OCI-M1 (cell line): Measurements from ENCODE around the gene GANC.

Experiments
- DNase-seq: peaks from one replicate; lab custom pipeline; 2025; lab: John Stamatoyannopoulos, UW

The GANC gene

DNA sequence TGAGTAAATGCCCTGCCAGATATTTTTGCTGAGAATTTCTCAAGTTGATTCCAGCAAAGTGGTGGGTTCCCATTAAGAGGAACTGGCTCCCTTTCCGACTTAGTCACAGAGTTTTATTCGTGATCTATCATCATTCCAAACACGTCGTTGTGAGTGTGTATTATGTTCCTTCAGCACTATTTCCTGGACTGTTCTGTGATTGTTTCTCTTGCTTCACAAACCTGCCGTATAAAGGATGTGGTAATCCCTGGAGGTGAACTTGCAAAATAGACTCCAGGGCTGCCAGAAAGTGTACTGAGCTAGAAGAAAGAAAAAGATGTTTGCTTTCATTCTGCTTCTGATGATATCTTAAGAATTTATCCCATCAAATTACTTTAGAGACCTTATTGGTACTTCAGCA is 71.8 kb downstream of the GANC start:
- DNase-seq: no peak

DNA sequence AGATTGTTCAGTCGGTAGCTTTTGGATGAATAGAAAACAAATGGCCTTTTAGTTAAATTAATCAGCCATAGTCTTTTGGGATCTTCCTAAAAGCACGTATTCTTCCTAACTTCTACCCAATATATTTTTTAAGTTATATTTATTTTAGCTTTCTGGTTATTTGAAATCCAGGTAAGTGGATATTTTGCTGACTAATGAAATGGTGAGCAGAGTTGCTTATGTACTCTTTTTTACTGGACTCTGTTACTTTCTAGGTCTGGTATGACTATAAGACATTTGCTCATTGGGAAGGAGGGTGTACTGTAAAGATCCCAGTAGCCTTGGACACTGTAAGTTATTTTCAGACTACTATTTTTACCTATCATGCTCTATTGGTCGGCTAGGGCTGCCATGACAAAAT is 72.5 kb downstream of the GANC start:
- no peak for DNase-seq

DNA sequence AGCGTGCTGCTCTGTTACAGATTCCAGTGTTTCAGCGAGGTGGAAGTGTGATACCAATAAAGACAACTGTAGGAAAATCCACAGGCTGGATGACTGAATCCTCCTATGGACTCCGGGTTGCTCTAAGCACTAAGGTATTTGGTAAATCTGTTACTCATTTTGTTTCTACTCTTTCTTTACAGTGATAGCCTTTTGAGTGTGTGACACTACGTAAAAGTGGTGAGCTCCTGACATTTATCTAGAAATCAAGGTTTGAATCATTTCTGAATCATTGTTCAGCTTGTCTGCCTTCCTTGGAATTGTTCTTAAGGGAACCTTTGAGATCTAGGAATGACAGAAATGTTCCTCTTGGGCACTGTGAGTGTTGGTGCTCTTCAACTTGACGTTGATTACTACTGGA is 75.1 kb downstream of the GANC start:
- DNase-seq: no peak

DNA sequence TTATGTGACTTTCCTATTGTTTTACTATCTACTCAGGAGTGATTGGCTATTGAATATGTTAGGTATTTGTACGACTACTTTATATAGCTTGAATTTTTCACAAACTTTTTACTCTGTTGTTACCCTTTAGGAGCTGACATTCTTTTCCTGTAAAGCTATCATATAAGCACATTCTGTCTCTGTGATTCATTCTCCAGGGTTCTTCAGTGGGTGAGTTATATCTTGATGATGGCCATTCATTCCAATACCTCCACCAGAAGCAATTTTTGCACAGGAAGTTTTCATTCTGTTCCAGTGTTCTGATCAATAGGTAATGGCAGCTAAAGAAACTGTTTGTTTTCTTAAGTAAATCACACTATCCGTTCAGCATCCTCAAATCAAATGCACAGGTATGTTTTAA is 76.2 kb downstream of the GANC start:
- no peak for DNase-seq

DNA sequence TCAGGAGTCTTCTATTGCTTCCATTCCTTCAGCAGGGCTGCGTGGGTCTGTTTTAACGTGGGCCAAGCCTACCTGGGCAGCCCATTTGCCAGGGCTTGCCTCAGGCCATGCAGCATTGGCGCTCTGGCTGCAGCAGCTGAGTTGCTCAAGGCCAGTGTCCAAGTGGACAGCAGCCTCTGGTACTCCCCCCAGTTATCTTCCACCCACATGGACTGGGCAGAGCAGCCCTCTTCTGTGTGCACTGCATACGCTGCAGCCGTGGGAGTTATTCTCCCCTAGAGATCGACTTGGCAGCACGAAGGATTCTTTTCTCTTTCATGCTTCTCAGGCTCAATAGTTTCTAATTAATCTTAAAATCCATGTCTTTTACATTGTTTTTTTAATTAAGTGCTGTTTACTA is 79.4 kb downstream of the GANC start:
- no peak for DNase-seq

DNA sequence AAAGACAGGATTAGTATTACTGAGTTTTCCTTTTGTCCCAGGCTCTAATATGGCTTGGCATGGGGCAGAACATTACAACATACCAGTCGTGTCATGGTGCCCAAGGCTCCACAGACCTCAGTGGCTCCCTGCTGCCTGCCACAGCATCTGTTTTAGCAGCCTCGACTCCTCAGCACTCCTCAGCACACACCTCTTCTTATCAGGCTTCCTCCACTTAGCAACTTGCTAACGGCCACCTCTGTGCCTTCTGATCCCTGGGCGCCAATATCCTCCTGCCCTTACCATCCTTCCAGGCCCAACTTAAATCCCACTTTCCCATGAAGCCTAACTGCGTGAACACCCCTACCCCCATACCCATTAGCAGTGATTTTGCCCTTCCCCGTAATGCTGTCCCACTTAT is 80.1 kb downstream of the GANC start:
- no peak for DNase-seq

DNA sequence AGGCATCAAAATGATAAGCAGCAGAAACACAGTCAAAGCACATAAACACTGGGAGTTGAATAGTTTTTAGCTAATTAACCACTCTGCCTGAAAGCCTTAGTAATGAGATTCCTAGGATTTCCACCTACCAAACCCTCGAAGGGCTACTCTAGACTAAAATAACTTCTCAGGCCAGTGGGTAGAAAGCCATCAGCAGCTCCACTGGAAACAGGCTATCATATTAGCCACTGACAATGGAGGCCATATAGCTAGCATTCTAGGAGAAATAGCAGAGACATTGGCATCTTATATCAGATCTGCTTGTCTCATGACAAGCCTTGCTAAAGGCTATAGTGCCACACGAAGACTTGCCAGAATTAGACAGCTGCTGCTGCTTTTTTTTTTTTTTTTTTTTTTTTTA is 81.8 kb downstream of the GANC start:
- no peak for DNase-seq

DNA sequence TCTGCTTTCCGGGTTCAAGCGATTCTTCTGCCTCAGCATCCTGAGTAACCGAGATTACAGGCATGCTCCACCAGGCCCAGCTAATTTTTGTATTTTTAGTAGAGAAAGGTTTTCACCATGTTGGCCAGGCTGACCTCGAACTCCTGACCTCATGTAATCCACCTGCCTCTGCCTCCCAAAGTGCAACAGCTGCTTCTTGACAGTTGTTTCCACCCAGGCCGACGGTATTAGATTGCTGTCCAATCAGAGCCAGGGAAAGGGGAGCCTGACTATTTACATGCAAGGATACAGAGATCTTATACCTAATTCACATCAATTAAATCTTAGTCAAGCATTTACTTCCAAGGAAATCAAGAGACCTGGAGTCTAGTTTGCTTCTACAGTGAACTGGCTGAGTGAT is 82.3 kb downstream of the GANC start:
- DNase-seq: no peak

DNA sequence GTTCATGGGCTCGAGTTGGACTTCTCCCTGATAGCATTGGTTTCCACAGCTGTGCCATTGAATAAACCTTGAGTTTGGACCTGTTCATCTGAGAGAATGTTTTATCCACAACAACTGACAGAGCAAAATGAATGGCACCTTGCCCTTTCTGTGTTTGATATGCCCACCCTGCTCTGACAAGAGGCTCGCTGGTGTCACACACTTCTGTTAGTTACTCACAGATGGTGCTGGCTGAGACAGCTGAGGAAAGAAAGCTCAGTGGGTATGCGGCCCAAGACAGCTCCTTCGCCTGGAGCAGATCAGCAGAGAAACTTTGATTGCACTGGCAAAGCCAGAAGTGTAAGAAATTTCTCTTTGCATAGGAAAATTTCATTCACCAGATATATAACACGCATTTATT is 83.8 kb downstream of the GANC start:
- DNase-seq: no peak

DNA sequence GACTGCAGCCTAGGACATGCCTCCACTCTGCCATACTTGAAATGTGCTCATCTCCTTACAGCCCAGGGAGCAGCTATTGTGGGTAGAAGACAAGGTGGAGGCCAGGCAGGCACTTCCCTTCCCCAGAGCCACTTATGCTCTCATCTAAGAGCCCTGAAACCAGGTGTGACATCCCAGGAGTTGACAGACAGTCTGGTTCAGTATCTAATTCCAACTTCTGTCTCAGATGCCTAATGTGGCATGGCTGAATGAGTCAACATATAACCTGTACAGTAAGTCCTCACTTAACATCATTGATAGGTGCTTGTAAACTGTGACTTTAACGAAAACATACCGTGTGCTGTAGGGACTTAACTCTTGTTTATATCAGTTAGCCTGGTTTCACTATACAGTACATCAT is 85.1 kb downstream of the GANC start:
- no peak for DNase-seq

DNA sequence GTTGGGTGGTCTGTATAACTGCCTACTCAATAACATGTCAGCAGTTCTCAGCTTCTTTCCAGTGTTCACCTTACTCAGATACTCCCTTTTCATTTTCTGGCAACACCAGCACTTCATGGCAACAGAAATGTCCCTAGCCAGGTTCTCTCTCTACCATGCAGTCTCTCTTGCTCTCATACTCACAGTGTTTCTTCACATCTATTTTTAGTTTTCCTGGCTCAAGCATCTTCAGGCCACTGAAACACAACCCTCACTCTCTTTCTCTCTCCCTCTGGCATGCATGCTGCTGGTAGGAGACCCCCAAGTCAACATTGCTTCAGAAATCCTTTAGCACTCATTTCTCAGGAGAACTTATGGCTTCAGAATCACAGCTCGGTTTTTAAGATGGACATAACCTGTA is 86.2 kb downstream of the GANC start, which contains the start of gene CAPN3:
CAPN3 (plus strand) TSS at position 253 of the 400 bp plus-strand sequence. CDS start 305 bp downstream, outside the sequence.
- no peak for DNase-seq

DNA sequence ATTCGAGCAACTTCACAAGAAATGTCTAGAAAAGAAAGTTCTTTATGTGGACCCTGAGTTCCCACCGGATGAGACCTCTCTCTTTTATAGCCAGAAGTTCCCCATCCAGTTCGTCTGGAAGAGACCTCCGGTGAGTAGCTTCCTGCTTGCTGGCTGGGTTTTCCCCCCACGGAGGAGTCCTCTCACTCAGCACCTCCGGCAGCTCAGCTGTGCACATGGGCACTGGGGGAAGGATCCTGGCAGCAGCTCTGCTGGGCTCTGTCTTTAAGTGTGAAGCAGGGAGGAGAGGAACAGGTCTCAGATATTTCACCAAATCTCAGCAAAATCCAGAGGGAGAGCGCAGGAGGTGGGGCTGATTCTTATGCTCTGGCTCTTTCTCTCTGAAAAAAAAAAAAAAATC is 87.0 kb downstream of the GANC start:
- DNase-seq: no peak

DNA sequence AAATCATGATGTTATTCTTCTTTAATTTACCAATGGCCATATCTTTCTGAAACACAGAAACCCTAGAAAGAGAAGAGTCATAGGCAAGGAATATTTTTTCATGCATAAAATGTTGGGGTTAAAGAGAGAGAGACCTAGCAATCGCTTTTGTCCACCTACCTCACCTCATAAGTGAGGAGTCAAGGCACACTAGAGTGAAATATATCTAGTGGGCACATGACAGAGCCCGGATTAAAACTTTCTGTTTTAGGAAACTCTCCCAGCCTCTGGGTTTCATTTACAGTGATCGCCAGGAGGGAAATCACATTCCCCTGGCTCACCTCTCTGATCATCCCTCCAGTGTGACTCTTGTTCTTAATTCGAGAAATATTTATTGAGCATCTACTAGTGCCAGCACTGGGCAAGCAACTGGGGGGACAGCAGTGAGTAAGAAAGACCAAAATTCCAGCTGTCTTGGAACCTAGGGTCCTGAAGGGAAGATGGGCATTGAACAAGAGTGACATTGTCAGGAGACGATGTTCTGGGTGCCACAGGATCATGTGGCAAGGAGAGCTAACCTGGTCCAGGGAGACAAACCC is 87.6 kb downstream of the GANC start:
- no peak for DNase-seq

DNA sequence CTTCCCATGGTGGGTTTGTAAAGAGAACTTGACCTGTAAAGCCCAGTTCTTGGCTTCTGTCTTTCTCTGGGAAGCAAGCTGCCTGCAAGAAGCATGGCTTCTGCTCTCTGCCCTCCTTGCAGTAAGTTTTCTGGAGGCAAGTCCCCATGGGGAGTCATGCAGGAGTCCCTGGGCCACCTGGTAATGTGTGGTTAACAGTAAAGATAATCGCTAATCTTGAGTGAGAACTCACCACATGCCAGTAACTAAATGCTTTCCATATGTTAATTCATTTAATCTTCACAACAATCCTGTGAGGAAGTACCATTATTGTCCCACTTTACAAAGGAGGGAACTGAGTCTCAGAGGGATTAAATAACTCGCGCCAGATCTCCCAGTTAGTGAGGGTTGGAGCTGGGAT is 90.5 kb downstream of the GANC start:
- no peak for DNase-seq

DNA sequence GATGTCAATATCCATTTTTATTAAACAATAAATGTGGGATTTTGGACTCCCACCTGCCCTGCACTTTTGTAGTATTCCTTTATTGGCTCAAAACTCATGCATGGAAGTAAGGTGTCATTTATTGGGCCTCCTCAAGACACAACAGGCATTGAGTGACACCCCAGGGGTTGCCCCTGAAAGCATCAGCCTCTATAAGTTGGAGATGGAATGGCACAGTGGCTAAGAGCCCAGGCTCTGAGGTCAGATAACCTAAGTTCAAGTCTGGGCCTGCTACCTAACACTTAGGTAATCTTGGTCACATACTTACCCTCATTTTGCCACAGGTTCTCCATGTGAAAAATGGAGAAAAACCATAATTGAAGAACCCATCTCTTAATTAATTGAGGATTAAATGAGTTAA is 90.9 kb downstream of the GANC start:
- no peak for DNase-seq

DNA sequence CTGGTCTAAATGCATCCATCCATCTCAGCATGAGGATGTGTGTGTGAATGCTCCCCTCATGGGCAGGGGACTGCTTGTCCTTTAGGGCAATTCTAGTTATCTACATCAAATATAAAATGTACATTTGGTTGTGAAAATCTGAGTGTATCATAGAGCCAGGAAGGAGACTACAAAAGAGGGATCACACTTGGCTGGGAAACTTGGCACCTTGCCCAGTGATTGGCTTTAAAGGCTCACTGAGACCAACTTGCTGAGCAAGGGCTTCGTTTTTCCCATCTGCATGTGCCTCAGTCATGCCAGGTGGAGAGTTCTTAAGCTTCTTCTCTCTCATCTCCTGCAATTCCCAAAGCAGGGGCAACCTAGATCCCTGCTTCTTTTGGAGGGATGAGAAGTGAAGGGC is 91.5 kb downstream of the GANC start:
- DNase-seq: no peak

DNA sequence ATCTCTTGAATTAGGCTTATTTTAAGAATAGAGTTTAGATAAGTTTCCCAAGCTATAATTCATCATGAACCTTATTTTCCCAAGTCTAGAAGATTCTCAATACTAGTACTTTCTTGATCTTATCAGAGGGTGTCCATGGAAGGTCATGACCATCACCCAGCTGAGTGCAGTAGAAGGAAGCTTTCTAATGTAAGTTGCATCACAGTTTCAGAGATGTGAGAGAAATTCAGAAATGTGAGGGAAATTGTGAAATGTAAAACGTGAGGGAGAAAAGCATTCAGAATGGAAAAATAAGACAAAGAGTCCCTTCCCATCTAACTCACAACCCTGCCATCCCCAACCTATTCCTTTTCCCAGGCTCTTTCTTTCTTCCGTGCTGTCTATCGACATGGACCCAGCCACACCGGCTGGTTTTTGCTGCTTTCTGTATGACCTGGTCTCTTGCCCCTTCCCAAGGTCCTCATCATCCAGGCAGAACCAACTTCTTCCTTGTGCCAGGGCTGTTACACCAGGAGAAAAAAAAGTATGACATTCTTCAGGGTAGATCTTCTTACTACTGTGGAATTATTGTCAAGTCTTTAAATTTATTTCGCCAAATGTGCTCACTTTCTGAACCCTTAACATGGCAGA is 93.0 kb downstream of the GANC start:
- no peak for DNase-seq

DNA sequence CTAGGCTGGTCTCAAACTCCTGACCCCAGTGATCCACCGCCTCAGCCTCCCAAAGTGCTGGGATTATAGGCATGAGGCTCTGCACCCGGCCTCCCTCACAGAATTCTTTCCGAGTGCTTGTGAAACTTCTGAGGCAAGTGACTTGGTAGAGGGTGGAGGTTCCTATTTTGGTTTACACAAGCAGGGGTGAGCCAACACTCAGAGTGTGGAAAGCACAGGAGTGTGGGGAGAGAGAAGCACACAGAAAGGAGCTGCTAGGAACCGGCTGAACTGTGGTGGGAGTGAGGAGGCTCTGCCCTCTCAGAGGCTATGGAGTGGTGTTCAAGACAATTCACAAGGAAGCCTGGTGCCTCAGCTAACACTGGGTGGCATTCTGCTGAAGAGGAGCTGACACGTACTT is 94.0 kb downstream of the GANC start:
- DNase-seq: no peak

DNA sequence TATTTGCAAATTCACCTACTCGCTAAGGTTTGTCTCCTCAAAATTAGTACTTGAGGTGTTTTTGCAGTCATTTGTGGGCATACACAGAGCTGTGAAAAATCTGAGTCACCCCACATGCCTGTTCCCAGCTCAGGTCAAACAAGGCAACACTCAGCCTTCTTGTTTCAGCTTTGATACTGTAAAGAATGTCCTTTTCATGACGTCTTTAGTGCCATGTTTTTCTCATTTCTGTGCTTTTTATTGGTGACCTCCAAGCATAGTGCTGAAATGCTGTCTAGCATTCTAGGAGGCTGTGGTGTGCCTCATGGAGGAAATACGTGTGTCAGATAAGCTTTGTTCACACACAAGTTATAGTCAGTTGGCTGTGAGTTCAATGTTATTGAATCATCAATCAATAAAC is 95.1 kb downstream of the GANC start:
- no peak for DNase-seq

DNA sequence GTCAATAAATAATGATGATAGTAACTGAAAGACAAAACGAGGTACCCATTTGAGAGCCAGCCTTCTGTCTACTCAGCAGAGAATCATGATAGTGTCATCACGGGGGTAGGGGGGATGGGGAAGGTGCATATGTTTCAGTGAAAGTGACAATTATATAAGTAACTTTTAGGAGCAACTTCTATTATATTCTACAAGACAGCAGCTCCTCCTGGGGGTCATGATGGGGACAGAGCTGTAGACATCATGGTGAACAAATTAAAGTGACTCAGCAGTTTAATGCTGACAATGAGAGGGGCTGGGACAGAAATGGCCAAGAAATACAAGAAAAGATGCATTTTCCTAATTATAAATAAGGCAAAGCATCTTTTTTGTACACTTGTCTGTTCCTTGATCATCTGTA is 98.1 kb downstream of the GANC start:
- DNase-seq: peak; percentile 37

DNA sequence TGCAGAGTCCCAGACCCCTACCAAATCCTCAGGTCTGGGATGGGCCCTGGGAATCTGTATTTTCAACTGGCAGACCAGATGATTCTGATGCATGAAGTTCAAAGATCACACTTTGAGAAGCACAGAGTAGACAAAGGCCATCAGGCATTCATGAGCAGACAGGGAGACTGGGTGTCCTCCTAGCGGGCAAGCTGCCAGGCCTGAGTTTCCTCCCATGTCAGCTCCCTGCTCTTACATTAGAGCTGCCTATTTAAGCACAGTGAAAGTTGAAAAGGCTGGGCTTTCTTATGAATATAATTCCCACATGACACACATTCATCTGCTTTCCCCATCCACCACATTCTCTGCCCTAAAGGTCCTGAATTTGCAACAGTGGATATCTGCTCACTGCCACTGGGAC is 100.3 kb downstream of the GANC start:
- DNase-seq: no peak

DNA sequence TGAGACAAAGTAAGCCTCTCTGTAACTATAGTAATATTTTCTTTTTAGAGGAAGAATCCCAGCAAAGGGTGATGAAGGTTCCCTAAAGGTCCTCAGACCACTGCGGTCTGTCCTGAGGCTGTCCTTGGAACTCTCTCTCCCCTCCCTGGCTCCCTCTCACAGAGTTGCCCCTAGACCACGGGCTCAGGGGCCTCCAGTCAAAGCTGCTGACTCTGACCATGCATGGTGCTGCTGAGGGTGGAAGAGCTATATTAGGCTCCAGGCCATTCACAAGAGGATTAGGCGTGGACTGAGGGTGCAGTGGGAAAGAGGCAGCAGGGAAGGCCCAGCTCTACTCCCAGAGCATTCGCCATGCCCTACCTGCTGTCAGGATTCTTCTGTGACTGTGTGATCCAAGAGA is 100.9 kb downstream of the GANC start:
- DNase-seq: no peak

DNA sequence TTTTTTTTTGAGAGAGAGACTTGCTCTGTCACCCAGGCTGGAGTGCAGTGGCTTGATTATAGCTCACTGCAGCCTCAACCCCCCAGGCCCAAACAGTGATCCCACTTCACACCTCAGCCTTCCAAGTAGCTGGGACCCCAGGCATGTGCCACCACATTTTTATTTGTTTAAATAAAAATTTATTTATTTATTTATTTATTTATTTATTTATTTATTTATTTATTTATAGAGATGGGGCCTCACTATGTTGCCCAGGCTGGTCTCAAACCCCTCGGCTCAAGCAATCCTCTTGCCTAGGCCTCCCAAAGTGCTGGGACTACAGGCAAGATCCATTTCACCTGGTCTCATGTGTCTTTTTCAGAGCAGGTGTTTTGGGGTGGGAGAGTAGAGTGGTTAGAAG is 101.8 kb downstream of the GANC start:
- DNase-seq: no peak

DNA sequence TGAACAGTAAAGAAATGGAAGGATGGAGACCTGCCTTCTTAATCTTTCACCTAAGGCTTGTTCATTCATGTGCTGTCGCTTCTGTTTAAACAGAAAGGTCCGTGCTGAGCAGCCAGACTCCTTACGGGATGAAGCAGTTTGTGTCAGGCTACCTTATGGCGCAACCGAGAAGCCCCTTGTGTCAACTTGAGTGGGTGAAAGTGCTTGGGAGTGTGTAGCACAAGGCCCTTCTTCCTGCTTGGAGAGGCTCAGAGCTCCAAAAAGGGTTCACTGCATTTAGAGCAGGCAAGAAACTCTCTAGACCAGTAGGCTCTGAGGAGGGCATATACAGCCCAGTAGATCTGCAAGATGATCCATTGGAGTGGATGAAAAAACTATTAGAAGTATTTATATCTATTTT is 102.3 kb downstream of the GANC start:
- DNase-seq: no peak
